IPS DF 19.7 (cell line): Measurements from ENCODE around the gene SFT2D3.

Source experiments
- DNase-seq: peaks from one replicate; pipeline ENCODE4 v3.0.0-alpha.2; 2013; ENCODE audit warnings: low read depth, low spot score

The SFT2D3 gene

DNA sequence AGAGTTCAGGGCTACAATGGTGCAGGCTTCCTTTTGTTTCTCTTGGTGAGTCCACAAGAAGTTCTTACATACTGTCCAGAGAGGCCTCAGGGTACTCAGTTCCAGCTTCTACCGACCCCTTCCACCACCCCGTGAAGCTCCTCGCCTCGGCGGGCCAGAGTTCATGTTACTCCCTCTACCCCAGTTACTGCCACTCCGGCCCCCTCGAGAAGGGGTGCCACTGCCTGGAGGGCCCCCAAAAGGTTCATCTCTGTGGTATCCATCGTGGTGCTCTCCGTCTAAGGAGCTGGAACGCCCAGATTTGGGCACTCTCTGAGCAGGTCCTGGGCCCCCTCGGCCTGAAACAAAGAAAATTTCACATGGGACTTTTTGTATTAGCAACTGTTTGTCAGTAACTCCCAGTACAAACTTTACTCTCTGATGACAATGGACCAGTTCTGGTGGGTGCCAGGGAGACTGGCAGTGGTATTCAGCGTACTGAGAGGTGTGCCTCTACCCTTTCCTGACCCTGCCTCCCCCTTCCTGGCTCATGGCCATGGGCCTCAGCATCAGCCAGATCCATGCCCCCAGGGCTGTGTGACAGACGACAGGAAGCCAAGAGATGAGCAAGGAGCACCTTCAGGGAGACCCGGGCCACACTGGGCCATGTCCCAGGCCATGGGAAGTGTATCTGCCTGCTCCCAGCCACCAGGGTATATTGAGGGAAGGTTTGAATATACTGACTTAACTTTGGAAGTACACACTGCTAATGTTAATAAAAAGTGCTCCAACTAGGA lies 5.1 kb downstream of the SFT2D3 start:
- DNase-seq: no peak

DNA sequence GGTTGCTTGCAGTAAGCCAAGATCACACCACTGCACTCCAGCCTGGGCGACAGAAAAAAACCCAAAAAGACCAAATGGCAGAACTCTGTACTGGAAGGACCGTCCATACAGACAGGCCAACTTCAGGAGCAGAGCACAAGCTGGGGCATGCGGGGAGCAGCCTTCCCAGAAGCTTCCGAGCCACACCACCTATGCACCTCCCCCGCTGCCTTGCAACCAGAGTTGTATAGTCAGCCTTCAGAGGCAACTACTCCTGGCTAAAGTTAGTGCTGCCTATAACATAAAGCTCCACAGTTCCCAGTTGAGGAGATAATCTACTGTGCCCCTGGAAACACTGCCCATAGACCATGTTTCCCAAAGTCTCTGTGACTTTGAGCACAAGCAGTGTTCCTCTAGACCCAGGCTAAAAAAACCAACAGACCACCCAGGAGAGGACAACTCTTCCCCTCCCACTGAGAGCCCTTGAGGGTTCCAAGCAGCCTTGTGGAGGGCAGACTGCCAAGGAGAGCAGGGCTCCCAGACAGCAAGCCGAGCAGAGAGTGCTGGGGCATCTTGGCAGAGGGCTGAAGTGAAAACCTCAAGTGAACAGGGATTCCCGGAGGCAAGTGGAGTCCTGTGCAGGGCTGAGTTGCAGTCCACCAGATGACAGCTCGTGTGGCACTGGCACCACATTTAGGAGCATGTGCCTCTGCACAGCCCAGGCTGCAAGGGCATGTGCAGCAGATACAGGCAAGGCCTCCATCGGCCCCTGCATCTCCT lies 6.8 kb downstream of the SFT2D3 start:
- DNase-seq: no peak

DNA sequence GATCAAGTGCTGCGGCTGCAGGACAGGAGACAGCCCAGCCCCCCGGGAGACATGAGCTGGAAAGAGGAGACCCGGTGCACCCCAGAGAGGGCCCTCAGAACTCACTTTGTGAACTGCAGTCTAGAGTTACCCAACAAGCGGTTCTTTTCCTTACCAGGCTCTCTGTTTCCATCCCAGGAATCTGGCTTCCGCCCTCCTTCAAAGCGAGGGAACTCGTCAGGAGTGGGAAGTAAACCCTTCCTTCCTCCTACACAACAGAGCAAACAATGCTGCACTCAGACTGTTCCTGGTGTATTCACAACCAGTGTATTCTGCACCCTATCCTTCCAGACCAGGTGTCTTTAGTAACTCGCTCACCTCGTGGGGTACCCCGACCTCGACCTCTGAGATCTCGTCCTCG lies 8.0 kb downstream of the SFT2D3 start:
- DNase-seq: no peak

DNA sequence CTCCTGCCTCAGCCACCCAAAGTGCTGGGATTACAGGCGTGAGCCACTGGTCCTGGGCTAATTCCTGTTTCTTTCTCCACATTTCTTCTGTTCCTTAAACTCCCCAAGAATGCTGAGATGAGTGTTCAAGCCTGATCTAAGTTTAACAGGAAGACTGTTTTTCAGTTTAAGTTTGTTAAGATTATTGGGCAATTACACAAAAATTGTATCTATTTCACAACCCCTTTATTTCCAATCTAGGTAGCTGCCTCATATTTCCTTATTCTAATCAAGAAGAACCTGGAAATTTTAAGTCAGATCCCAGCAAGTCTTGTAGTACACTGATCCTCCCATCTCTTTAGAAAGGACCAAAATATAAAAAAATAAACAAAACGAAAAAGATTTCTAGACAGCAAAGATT lies 11.7 kb downstream of the SFT2D3 start:
- no peak for DNase-seq

DNA sequence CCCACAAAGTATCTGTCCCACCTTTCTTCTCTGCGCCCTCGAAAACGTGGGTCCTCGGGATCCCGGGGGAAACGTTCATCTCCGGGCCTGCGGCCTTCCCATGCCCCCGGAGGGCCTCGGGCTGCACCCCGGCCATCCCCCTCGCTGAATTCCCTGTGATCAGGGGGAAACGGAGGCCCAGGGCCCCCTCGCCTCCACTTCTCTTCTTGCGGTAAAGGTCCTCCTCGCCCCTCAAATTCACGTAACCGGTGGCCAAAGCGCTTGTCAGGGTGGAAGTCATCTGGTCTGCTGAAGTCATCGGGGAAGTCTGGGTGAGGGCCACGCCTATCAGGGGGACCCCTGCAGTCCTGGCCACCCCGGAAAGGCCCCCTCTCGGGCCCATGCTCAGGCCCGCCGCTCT lies 12.3 kb downstream of the SFT2D3 start:
- DNase-seq: no peak

DNA sequence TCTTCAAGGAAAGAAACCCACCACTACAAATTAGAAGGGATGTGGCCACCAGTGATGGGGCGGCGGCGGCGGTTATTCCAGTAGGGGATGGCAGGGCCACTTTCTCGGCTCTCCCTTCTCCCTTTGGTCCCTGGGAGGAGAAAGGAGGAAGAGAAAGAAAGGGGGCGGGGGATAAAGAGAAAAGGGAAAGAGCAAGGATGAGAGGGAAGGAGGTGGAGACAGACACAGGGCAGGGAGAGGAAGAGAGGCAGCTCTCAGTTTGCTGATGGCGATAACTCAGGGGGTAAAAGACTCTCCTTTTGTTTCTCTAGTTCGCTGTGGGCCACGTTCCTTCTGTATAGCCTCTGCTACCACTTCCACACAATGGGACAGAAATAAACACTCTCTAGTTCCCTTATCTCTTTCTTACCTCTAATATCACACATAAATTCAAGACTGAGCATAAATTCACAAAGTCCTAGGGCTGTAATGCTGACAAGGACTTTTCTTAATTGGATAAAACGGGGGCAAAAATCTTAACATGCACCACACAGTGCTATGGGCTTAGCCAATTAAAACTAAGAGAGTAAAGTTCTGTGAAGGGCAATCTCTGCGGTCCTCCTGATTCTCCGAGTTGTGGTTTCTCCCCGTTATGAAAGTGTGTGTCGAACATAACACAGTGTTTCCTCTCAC lies 14.6 kb downstream of the SFT2D3 start:
- DNase-seq: no peak

DNA sequence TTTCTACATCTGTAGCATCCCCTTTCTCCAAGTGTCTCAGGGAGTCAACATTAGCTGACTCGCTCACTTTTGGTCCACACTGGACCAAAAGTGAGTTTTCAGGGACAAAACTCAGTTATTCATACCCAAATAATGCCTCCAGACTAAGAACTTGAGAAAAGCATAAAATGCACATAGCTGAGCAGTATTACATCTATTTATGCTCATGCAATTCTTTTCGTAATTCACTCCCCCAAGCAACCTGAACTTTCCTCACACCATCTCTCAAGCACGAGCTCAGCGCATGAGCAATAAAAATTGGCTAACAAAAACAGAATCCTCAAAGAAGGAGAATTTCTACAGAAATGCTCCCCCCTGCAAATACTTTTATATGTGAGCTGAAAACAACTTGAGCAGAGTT lies 17.0 kb downstream of the SFT2D3 start:
- no peak for DNase-seq

DNA sequence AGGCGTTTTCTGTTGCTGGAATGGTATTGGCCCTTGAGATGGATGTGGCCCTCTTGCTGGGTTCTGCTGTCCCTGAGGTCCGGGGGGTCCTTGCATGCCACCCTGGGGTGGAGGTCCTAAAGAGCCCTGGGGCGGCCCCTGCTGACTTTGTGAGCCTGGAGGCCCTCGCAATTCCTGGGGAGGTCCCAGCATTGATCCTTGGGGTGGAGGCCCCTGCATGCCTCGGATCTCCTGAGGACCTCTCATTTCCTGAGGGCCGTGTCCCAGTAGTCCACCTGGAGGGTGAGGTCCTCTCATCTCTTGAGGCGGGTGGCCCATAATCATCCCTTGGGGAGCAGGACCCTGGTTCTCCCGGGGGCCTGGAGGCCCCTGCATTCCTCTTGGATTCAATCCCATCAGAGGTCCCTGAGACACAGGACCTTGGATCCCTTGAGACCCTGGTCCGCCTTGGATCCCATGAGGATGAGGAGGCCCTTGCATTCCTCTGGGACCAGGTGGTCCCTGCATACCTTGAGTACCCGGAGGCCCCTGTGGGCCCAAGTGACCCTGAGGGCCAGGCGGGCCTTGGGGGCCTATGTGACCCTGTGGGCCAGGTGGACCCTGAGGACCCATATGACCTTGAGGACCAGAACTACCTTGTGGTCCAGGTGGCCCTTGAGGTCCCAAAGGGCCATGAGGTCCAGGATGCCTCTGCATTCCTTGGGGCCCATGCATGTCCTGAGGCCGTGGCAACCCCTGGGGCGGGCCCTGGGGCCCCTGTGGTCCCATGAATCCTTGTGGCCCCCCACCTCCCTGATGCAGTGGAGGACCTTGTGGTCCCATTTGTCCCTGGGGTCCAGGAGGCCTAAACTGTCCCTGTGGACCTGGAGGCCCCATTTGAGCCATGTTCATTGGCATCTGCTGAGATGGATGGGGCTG lies 18.3 kb downstream of the SFT2D3 start:
- no peak for DNase-seq

DNA sequence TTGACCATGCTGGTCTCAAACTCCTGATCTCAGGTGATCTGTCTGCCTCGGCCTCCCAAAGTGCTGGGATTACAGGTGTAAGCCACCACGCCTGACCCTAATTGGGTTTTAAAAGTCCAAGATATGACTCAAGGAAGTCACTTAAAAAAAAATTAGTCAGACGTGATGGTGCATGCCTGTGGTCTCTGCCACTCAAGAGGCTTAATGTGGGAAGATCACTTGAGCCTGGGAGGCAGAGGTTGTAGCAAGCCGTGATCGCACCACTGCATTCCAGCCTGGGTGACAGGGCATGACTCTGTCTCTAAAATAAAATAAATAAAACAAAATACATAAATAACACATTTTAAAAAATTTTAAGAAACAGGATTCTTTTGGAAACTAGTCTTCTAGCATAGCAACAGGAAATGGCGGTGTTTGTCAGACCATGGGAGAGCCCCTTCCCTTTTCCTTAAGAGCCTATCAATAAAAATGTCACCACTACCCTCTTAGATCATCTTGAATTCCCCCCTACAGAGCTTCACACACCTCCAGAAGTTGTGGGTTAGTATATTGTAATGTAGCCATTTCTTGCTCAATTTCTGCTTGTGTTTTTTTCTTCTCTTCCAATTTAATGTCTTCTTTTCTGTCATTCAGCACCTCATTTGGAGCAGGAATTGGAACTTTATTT lies 20.1 kb downstream of the SFT2D3 start:
- no peak for DNase-seq

DNA sequence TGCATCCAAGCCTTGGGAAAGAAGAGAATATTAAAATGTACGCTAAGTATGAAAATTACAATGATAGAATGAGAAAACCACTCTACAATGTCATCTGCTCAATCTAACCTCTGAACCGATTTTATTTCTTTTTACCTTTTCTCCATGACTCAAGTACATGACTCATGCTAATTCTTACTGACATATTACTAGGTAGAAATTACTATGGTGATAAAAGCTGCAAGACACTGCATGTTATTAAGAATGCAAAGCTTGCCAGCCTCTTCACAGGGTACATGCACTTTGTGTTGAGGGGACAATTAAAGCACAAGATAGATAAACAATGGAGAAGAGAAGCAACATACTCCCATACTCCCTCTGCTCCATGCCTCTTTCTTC lies 20.7 kb downstream of the SFT2D3 start:
- DNase-seq: no peak

DNA sequence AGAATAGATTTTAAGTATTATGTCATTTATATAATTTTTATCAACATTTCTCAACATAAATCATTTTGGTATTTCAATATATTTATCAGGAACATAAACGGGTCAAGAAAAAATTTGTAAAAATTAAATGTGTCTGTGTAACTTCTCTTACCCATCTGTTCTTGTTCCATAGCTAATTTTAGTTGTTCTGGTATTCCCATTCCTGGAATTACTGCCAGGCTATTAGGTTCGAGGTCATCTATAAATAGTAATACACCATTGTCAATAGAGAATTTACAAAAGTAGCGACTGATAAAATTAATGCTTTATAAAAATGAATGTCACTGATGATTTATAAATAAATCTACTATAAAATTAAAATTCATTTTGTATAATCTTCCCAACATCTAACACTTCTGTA lies 21.5 kb downstream of the SFT2D3 start:
- no peak for DNase-seq

DNA sequence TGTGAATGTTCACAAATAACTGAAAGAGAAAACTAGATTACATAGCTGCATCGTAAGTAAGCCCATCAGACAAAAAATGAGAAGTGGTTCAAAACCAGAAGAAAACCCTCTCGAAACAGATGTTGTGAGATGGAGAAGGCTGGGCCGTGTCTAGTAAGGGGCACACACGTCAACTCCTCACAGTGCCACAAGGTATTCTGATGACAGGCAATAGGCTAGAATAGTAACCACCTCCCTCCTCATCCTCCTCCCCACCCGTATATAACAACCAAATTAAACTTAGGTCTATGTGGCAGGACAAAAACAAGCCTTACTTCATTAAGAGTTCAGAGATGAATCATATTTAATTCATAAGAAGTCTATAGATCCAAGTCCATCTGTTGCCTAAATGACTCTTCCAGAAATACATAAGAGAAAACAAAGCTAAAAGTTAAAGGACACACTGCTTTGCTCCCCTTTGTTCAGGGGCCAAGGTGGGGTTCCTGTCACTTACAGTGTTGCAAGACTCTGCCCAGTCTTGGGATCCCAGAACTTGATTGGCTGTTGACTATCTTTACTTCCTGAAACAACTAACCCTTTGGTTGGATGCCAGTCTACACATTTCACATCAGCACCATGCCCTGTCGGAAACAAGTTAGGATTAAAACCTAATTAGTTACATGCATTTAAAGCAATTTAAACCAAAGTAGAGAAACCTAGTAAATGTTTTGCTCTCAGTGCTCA lies 25.0 kb downstream of the SFT2D3 start:
- DNase-seq: no peak

DNA sequence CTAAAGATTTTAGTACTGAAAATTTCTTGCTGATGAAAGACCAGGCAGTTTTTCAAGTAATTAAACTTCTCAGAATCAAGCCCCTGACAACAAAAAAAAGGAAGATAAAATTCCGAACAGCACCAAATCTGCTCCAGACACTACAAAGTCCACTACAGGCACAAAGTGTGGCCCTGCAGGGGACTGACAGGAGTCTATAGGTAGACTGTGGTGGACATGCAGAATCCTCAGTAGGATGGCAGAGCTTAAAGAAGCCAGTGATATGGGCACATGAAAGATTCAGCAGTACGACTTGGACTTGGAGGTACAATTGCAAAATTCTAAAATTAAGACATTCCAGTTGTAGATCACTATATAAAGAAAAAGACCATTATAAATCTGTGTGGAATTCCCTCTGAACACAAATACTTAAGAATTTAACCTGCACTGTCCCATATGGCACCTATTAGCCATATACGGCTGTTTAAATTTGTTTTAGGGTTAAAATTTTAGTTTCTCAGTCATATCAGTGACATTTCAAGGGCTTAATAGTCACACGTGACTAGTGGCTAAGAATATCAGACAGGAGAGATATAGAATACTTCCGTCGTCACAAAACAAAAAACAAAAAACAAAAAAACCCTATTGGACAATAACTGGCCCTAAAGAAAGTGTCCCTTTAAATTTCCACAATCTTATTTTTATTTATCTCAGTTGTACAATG lies 32.0 kb downstream of the SFT2D3 start:
- no peak for DNase-seq

DNA sequence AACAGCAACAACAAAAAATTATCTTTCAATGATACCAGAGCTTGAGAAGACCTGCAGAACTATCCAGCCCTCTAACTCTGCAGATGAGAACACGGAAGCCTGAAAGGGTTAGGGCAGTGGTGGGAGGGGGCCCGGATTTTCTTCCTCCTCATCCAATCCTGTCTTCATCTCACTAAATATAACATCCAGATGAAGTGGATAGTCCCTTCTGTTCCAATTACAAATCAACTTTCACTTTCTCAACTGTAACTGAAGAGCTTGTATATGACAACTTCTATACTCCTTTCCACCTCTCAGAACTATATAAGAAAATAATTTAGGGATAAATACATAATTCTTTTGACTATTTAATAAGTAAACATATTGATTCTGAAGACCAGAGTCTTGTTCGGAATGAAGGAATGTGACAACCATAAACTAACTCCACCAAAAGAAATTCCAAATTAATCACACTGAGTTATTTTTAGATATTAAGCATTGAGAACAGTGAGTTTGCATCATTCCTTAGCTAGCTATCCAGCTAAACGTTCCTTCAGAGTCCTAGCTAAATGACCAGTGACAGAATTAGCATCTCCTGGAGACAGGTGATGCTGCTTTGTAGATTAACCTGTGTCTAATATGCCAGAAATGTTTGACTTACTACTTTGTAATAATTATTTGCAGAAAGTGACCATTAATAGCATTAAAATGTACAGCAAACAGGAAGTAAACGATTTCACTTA lies 32.7 kb downstream of the SFT2D3 start:
- no peak for DNase-seq

DNA sequence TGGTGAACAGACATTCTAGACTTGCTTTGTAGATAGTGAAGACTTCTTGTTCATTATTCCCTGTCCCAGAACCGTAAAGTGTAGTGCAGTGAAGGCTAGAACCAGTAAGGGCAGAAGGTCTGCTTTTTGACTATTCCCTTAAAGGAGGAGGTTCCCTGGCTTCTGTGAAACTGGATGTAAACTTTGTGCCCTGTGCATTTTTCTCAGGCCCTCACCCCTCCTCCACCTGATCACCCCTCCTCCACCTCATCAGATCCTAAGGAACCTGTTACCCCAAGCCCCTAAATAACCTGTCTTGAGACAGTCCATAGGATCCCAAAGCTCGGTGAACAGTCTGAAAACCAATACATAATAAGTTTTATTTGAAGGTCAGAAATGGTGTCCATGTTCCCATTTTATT lies 33.7 kb downstream of the SFT2D3 start:
- no peak for DNase-seq

DNA sequence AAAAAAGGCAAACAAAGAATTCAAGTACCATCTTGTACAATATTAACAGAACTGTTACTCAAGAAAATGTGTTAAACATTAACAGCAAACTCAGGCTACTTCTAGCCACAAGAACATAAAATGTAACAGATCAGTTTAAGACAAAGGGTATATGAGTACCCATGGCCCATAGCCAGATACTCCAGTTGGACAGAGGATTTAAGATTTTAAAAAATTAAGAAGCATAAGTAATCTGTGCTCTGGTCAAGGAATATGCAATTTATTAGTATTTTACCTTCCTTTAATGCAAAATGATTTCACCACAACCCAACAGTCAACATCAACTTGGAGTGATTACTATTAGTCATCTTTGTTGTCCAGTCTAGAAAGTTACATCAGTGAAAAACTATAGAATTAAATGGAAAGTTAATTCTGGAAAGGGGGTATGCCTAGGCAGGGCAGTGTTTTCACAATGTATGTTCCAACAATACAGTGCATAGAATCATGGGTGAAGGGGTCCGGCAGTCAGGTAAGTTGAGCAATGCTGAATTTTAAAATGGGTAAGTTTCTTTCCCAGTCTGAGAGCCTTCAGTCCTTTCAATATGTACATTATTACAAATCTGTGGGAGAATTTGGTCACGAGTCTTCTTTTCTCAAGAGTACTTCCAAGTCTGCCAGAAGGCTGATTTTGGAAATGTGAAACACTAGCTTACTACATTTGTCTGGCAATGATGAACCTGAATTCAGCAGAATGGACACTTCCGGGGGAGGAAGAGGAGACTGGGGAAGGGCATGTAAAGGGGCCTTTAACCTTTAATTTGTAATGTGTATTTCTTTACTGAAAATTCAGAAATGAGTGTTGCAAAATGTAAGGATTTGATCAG lies 34.5 kb downstream of the SFT2D3 start:
- DNase-seq: no peak

DNA sequence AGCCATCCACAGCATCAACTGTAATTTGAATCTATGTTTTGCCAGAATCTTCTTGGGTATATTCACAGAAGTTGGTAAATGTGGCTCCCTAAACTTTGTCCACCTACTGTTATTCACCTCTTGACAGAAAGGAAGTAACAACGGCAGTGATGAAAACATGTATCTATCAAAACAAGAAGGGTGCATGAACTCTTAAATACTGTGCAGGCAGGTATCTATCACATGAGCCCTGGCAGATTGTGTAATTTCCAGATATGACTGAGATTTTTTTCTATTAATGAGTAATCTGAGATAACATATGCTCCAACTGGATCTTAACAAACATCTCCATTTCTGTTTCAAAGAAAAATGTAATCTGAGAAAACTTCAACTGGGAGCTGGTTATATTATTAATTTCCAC lies 36.6 kb downstream of the SFT2D3 start:
- DNase-seq: no peak

DNA sequence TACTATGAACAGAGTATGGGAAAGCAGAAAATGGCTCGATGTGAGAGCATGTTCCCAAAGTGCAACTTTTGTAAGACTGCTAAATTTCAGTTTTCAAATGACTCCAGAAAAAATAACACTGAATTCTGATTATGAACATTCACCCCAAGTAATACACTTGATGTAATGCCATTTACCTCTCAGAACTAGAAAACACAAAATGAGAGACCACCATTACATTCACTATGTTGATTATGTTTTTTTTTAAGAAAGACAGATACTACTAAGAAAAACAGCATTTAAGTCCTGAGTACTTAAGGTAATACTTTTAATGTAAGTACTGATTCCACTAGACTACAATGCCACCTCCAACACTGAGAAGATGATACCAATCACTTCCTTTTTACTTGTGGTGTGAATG lies 38.5 kb downstream of the SFT2D3 start:
- no peak for DNase-seq
